Hepatic stellate cell (primary cell): Measurements from ENCODE around the gene PPFIBP2.

Experiments used
- DNase-seq: peaks from one replicate; pipeline ENCODE4 v3.0.0; 2011; ENCODE audit warnings: low spot score

PPFIBP2 gene

DNA sequence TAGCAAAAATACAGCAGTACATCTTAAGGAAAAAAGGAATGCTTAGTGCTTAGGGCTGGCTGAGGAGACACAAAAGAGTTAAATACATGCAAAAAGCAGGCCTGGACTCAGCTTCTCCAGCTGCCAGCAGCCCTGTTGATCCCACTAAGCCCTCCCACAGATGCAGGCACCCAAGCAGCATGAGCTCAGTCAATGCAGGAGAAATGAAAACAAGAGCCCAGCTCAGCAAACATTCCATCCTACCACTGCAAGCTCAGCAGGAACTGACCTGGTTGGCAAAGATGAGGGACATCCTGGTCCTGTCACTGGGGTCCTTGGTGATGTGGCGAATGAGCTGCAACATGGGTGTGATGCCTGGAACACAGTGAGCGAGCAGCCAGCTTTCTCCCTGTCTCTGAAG lies 153.7 kb downstream of the PPFIBP2 start:
- DNase-seq: peak; percentile 53

GRCh38 chr11:7668464-7668863 lies 154.7 kb downstream of the PPFIBP2 start:
- no peak for DNase-seq

DNA sequence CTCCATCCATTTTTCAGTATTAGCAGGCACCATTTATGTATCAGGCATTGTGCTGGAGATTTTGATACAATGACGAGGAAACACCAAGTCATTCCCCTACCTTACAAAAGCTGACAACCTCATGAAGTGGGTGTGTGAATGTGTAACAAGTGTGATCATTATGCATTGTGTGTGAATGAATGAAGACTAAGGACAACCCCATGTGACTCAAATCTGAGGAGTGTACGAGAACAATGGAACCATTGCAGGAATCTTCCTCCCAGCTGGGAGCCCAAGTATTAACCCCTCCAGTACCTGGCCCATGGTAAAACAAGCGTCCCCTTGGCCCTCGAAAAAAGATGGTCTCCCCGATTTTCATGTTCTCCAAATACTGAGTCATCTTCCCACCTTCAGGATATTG lies 155.1 kb downstream of the PPFIBP2 start:
- DNase-seq: no peak

- no peak for DNase-seq
Measured at GRCh38 chr11:7670641-7671040, 156.8 kb downstream of the PPFIBP2 start.

- no peak for DNase-seq
Measured at GRCh38 chr11:7671347-7672215, 157.8 kb downstream of the PPFIBP2 start.

GRCh38 chr11:7672276-7672959 lies 158.6 kb downstream of the PPFIBP2 start:
- DNase-seq: no peak

- DNase-seq: peak; percentile 77
Measured at GRCh38 chr11:7672960-7673723, 159.3 kb downstream of the PPFIBP2 start, which contains the start of gene CYB5R2. TSS of gene CYB5R2 (minus strand) at chr11:7673500. CDS start at chr11:7672825, 675 bp downstream.

- DNase-seq: peak; percentile 35
Measured at GRCh38 chr11:7673724-7674434, 160.1 kb downstream of the PPFIBP2 start.

GRCh38 chr11:7675631-7676030 lies 161.8 kb downstream of the PPFIBP2 start:
- no peak for DNase-seq

DNA sequence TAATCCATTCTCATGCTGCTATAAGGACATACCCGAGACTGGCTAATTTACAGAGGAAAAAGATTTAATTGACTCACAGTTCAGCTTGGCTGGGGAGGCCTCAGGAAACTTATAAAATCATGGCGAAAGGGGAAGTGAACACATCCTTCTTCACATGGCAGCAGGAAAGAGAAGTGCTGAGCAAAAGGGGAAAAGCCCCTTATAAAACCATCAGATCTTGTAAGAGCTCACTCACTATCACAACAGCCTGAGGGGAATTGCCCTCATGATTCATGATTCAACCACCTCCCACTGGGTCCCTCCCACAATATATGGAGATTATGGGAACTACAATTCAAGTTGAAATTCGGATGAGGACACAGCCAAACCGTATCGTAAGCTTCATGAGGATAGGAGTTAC lies 163.3 kb downstream of the PPFIBP2 start:
- no peak for DNase-seq

DNA sequence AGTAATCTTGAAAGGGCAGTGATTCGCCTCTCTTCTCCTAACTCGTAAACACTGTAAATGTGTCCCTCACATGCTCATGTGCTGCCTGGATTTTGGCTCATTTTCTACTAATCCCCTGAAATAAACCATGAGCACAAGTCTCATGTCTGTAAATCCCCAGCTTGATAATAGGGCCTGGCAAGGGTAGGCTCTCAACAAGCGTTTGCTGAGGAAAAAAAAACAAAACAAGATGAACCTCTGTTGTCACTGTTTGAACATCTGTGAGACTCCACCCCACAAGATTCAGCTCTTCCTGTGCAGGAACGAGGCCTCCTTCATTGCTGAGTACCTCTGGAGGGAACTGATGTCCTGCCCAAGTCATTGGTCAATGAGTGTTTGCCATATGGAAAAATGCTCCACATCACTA lies 164.0 kb downstream of the PPFIBP2 start:
- no peak for DNase-seq

GRCh38 chr11:7683571-7683970 lies 169.8 kb downstream of the PPFIBP2 start:
- no peak for DNase-seq

- DNase-seq: no peak
Measured at GRCh38 chr11:7686761-7687160, 173.0 kb downstream of the PPFIBP2 start.

- DNase-seq: no peak
Measured at GRCh38 chr11:7687386-7687785, 173.6 kb downstream of the PPFIBP2 start.

DNA sequence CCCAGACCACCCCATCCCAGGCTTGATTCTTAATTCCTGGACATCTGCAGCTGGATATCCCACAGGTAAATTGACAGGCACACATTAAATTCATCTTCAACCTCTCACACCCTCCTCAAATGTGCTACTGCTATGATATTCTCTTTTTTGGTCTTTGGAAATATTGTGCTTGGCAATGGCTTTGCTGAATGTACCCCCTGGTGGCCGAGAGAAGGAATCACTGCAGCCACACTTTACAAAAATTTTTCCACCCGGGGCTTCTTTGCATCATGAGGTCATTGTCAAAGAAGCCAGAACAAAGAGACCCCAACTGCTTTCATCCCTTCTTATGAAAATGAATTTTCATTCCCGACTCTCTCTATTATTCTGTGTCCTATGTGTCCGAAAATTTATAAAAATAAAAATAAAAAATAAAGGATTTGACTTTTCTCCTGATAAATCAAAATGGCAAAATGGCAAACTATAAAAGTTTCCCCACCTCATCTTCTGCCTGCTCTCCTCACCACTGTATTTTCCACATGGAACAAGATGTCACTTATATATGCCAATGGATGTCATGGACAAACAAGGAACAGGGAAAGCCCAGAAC lies 174.5 kb downstream of the PPFIBP2 start:
- DNase-seq: no peak

DNA sequence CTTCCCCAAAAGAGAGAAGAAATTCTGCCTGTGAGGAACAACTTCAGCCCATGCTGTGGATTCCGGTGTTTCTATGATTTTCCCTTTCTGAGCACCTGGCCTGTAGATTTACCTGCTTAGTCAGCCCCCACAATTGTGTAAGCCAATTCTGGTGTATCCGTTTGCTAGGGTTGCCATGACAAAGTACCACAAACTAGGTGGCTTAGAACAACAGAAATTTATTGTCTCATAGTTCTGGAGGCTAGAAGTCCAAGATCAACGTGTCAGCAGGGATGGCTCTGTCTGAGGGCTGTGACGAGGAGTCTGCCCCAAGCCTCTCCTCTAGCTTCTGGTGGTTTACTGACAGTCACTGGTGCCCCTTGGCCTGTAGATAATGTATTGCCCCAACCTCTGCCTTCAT lies 175.4 kb downstream of the PPFIBP2 start:
- DNase-seq: no peak

GRCh38 chr11:7690648-7691047 lies 176.8 kb downstream of the PPFIBP2 start:
- no peak for DNase-seq

DNA sequence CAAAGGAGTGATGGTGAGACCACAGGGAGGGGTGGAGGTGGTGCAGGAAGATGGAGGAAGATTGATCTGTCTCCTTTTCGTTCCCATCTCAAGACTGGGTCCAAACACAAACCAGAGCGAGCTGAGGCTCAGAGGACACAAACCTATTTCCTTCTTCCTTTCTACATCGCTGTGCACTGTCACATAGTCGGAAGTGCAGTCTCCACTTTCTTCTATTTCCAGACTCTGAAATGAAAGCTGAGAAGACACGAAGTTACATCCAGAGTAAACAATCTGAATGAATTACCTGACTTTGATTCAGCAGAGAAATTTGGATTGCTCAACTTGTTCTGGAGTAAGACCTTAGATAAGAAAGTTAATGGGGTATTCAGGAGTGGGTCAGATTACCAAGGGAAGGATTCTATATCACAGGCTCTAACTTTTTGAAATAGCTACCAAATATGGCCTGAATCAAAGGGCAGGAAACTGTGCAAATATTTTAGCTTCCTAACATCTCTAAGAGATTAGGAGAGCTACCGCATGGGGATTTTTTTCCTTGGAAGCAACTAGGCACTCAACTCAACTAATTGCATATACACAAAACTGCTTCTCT lies 178.1 kb downstream of the PPFIBP2 start:
- no peak for DNase-seq

DNA sequence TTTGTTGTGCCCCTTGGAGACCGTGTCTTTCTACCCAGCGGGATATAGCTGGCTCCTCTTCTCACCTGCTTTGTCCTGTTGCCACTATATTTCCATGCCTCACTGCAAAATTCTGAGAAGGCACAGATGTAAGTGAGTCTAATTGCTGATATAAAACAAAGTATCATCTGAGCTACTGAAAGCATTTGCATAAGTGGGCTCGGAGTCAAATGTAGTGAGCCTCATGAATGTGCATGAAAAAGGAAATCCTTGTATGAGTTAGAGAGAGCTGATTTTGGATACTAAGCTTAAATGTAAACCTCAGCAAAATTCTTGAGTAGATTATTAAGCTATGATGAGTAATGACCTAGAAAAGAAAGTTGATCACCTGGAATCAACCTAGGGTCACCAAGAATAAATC lies 178.6 kb downstream of the PPFIBP2 start:
- no peak for DNase-seq

DNA sequence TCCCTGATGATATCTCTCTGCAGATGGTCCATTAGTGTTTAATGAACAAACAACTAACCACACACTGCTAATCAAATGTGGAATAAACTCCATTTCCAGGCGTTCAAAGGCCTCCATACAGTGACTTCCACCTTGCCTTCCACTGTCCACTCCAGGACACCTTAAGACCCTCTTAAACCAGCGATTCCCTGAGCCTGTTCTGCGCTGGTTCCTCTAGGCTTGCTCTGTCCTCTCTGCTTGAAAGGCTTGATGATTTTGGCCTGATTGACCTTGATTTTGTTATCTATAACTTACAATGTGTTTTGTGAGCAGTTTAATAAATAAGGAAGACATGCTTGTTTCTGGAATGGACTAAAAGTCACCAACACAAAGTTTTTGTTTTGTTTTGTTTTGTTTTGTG lies 180.4 kb downstream of the PPFIBP2 start:
- no peak for DNase-seq

DNA sequence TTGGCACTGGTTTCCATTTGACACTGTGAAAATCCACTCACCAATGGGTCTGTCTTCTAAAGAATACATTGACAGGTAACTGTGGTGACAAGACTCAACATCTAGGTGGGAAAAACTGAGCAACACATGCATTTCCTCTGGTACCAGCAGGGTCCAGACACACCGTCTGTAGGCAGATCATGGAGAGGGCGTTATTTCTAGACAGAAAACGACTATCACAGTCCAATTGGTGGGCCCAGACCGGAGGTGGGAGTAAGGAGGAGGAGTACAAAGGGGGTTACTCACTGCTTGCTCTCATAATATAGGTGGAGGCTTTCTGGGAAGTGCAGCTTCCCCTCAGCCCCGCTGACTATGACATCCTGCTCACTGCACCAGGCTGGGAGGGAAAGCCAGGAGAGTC lies 182.6 kb downstream of the PPFIBP2 start:
- DNase-seq: no peak
